HCT116 (cell line): Measurements from ENCODE around the gene CAMTA2. TPM values are rescaled to one million over a fixed set of nuclear protein-coding genes. Genes with fewer than 3 reads are reported as not detected.

Source experiments
- ATAC-seq: fragments of 200-7000 bp; cut with Tn5 transposase; 2 replicates; pipeline ENCODE4 v1.9.1; 2020; ENCODE audit warnings: mild to moderate bottlenecking, moderate library complexity
- BruUV-seq: library from RNA; stranded (reverse); fragments of 400-500 nt; replicated peaks from 2 replicates; lab custom pipeline; 2021; lab: Mats Ljungman, UMichigan
- CTCF ChIA-PET: fragments of 300-600 bp; sonication (Branson Sonifier 250); formaldehyde crosslinking; loops from one replicate; lab custom pipeline; 2021; ENCODE audit warnings: antibody characterized with exemption; lab: Charles Lee
- POLR2A ChIA-PET: fragments of 300-600, 350-600 bp; sonication (Branson Sonifier 250); formaldehyde crosslinking; loops from one replicate; lab custom pipeline; 2021; ENCODE audit warnings: antibody characterized with exemption; lab: Charles Lee
- RAD21 ChIA-PET, 2 experiments: fragments of 300-600 bp; sonication (Branson Sonifier 250); formaldehyde crosslinking; loops; one replicate each; lab custom pipeline; 2023; ENCODE audit warnings: low total read pairs in 2 of 2; ENCODE audit not compliant: uncharacterized antibody in 2 of 2, unreplicated experiment in 2 of 2, low non-redundant PET in 1 of 2; lab: Charles Lee
- DNase-seq: peaks from one replicate; pipeline ENCODE4 v3.0.0-alpha.2; 2010; ENCODE audit warnings: low read depth, low spot score
- H2AFZ ChIP-seq: fragments of 200-600 bp; shearing (Covaris generic), sonication (generic); 2 replicates; pipeline ENCODE4 v1.6.1; 2017; ENCODE audit warnings: low read depth, mixed run types, mixed read lengths, antibody characterized with exemption, low read length; ENCODE audit not compliant: poor library complexity, severe bottlenecking
- H3K27ac ChIP-seq: 2 replicates; pipeline ENCODE4 v1.5.1; 2012; ENCODE audit warnings: low read depth, low read length
- H3K27me3 ChIP-seq: fragments of 200-600 bp; sonication (generic); 2 replicates; pipeline ENCODE4 v1.6.1; 2016; ENCODE audit warnings: mixed run types, low read length, mixed read lengths; ENCODE audit not compliant: insufficient read depth
- H3K36me3 ChIP-seq, 2 experiments: fragments of 200-500 bp in 1 of 2; fragments of 200-600 bp in 1 of 2; sonication (Bioruptor generic) in 1 of 2; sonication (generic) in 1 of 2; 2 replicates each; pipeline versions ENCODE4 v1.5.1 to v1.6.1; 2014 to 2016; ENCODE audit warnings: low read length in 2 of 2, inconsistent platforms in 1 of 2, mixed read lengths in 1 of 2, mixed run types in 1 of 2; ENCODE audit not compliant: insufficient read depth in 2 of 2, control insufficient read depth in 1 of 2
- H3K4me1 ChIP-seq, 2 experiments: fragments of 200-600 bp in 1 of 2; sonication (generic) in 1 of 2; 2 replicates each; pipeline versions ENCODE4 v1.5.1 to v1.6.1; 2012 to 2017; ENCODE audit warnings: low read length in 2 of 2, inconsistent platforms in 1 of 2, mild to moderate bottlenecking in 1 of 2, mixed read lengths in 1 of 2, mixed run types in 1 of 2, moderate library complexity in 1 of 2; ENCODE audit not compliant: insufficient read depth in 2 of 2, control insufficient read depth in 1 of 2
- H3K4me2 ChIP-seq: fragments of 200-600 bp; sonication (generic); 2 replicates; pipeline ENCODE4 v1.6.1; 2017; ENCODE audit warnings: mixed run types, low read length, mixed read lengths
- H3K4me3 ChIP-seq, 2 experiments: fragments of 200-600 bp in 1 of 2; sonication (generic) in 1 of 2; replicated peaks in 1 of 2; 2 replicates each; pipeline ENCODE4 v1.5.1; 2011 to 2016; ENCODE audit warnings: low read length in 2 of 2, control low read depth in 1 of 2, low read depth in 1 of 2, mild to moderate bottlenecking in 1 of 2, mixed read lengths in 1 of 2, mixed run types in 1 of 2
- H3K79me2 ChIP-seq: fragments of 200-600 bp; sonication (generic); 2 replicates; pipeline ENCODE4 v1.6.1; 2017; ENCODE audit warnings: mild to moderate bottlenecking, mixed run types, low read length, moderate library complexity, mixed read lengths; ENCODE audit not compliant: insufficient read depth
- H3K9ac ChIP-seq: fragments of 200-600 bp; sonication (generic); 2 replicates; pipeline ENCODE4 v1.6.1; 2016; ENCODE audit warnings: low read length, mixed read lengths
- H3K9me2 ChIP-seq: fragments of 200-600 bp; sonication (generic), shearing (Covaris generic); 2 replicates; pipeline ENCODE4 v1.6.1; 2017; ENCODE audit warnings: mixed run types, mild to moderate bottlenecking, moderate library complexity; ENCODE audit not compliant: insufficient read depth
- H3K9me3 ChIP-seq, 2 experiments: fragments of 200-500 bp in 1 of 2; fragments of 200-600 bp in 1 of 2; sonication (Bioruptor generic) in 1 of 2; sonication (generic) in 1 of 2; 2 replicates each; pipeline ENCODE4 v1.6.1; 2014 to 2017; ENCODE audit warnings: low read length in 2 of 2, mixed read lengths in 2 of 2, inconsistent platforms in 1 of 2, low read depth in 1 of 2, mild to moderate bottlenecking in 1 of 2, mixed run types in 1 of 2, moderate library complexity in 1 of 2; ENCODE audit not compliant: control insufficient read depth in 1 of 2, insufficient read depth in 1 of 2
- H4K20me1 ChIP-seq: fragments of 200-600 bp; sonication (generic), shearing (Covaris generic); 2 replicates; pipeline ENCODE4 v1.6.1; 2017; ENCODE audit warnings: mixed run types, mild to moderate bottlenecking, moderate library complexity; ENCODE audit not compliant: insufficient read depth
- CBX3 ChIP-seq: IDR thresholded peaks from 2 replicates; pipeline ENCODE4 v1.6.1; 2012; ENCODE audit warnings: low read depth
- CEBPB ChIP-seq: IDR thresholded peaks from 2 replicates; pipeline ENCODE4 v1.6.1; 2012; ENCODE audit warnings: low read depth
- EGR1 ChIP-seq: IDR thresholded peaks from 2 replicates; pipeline ENCODE4 v1.6.1; 2012; ENCODE audit warnings: low read depth
- ELF1 ChIP-seq: IDR thresholded peaks from 2 replicates; pipeline ENCODE4 v1.6.1; 2012; ENCODE audit warnings: low read depth, borderline replicate concordance
- EZH2 ChIP-seq: fragments of 200-600 bp; sonication (generic); IDR thresholded peaks from 2 replicates; pipeline ENCODE4 v1.6.1; 2017; ENCODE audit warnings: antibody characterized with exemption, mixed run types
- EZH2phosphoT487 ChIP-seq: fragments of 200-600 bp; IDR thresholded peaks from 2 replicates; pipeline ENCODE4 v1.6.1; 2018; ENCODE audit warnings: antibody characterized with exemption, borderline replicate concordance
- FOSL1 ChIP-seq: IDR thresholded peaks from 2 replicates; pipeline ENCODE4 v1.6.1; 2012; ENCODE audit warnings: low read depth
- JUND ChIP-seq: IDR thresholded peaks from 2 replicates; pipeline ENCODE4 v1.6.1; 2012
- MAX ChIP-seq: IDR thresholded peaks from 2 replicates; pipeline ENCODE4 v1.6.1; 2012
- POLR2A ChIP-seq: IDR thresholded peaks from 2 replicates; pipeline ENCODE4 v1.7.0; 2011; ENCODE audit warnings: borderline replicate concordance; ENCODE audit not compliant: insufficient read depth, insufficient read length; ENCODE audit errors: extremely low read depth
- RAD21 ChIP-seq: IDR thresholded peaks from 2 replicates; pipeline ENCODE4 v1.6.1; 2012; ENCODE audit warnings: low read depth, mild to moderate bottlenecking
- SIN3A ChIP-seq: IDR thresholded peaks from 2 replicates; pipeline ENCODE4 v1.6.1; 2012; ENCODE audit warnings: low read depth
- SP1 ChIP-seq: IDR thresholded peaks from 2 replicates; pipeline ENCODE4 v1.6.1; 2012; ENCODE audit warnings: low read depth
- SRF ChIP-seq: IDR thresholded peaks from 2 replicates; pipeline ENCODE4 v1.6.1; 2012; ENCODE audit warnings: low read depth
- TCF7L2 ChIP-seq: IDR thresholded peaks from 2 replicates; pipeline ENCODE4 v1.7.0; 2011; ENCODE audit warnings: borderline replicate concordance, inconsistent platforms; ENCODE audit not compliant: insufficient read depth, insufficient read length; ENCODE audit errors: extremely low read depth
- ZBTB33 ChIP-seq: IDR thresholded peaks from 2 replicates; pipeline ENCODE4 v1.6.1; 2011; ENCODE audit warnings: mild to moderate bottlenecking, low read length, moderate library complexity; ENCODE audit not compliant: insufficient replicate concordance; ENCODE audit errors: extremely low read depth
- intact Hi-C: fragments of 100-400 bp; cut with micrococcal nuclease; formaldehyde crosslinking; loops from 2 replicates; pipeline ENCODE4 v1.10.0; 2022
- total RNA-seq: library from RNA; stranded (reverse); gene quantifications from one replicate; pipeline ENCODE4 v1.2.1, GENCODE V29; 2021; ENCODE audit not compliant: unreplicated experiment

Gene CAMTA2
- total RNA-seq, 1 experiment from 2014 or later: 37.8 TPM

GRCh38 chr17:4937553-4937952 is 49.9 kb downstream of the CAMTA2 start:
- H2AFZ ChIP-seq: no peak overlapping the region
- ChIA-PET POLR2A (no interaction called here), CTCF (no interaction called here), RAD21 (no interaction called here)
- no peak overlapping the region for H3K4me2 ChIP-seq
- no TSS peak for BruUV-seq
- DNase-seq: no peak
- H3K9me3 ChIP-seq: no peaks in the 10 kb centered on the region
- no peaks in the 10 kb centered on the region for H3K27me3 ChIP-seq
- intact Hi-C loops: no loop called here
- no peak overlapping the region for H3K27ac ChIP-seq
- peaks cover 41% of the 10 kb centered on the region for H3K79me2 ChIP-seq
- no peak overlapping the region for H3K9ac ChIP-seq
- TF ChIP-seq SP1 (no peak), CBX3 (no peak), EGR1 (no peak), CEBPB (no peak)
- TF ChIP-seq, all 23 proteins: peak for 0
- H3K4me1 ChIP-seq: peaks cover 16 to 37% of the 10 kb centered on the region in 2 experiments
- ATAC-seq: no peak
- no peak overlapping the region for H3K4me3 ChIP-seq
- H3K36me3 ChIP-seq: peaks cover 0 to 21% of the 10 kb centered on the region in 2 experiments; a peak in 1 of 4 replicates
- no peaks in the 10 kb centered on the region for H4K20me1 ChIP-seq
- no peaks in the 10 kb centered on the region for H3K9me2 ChIP-seq

- peaks cover 12 to 26% of the 10 kb centered on the region in 2 experiments for H3K4me1 ChIP-seq
- H3K9ac ChIP-seq: no peak overlapping the region
- H3K36me3 ChIP-seq: peaks cover 0 to 17% of the 10 kb centered on the region in 2 experiments; a peak in 1 of 4 replicates
- ChIA-PET CTCF (no interaction called here), RAD21 (no interaction called here)
- H4K20me1 ChIP-seq: no peaks in the 10 kb centered on the region
- H3K9me3 ChIP-seq: no peaks in the 10 kb centered on the region
- no peak for TF ChIP-seq RAD21
- TF ChIP-seq ELF1: no peak
- TF ChIP-seq TCF7L2: no peak
- TF ChIP-seq ZBTB33: no peak
- TF ChIP-seq EZH2: no peak
- no peak for TF ChIP-seq JUND
- TF ChIP-seq EZH2phosphoT487: no peak
- no peak for TF ChIP-seq MAX
- TF ChIP-seq FOSL1: no peak
- no peak for TF ChIP-seq CBX3
- no peak for TF ChIP-seq SRF
- no peak for TF ChIP-seq POLR2A
- no peak for TF ChIP-seq SIN3A
- TF ChIP-seq, all 23 proteins: peak for 0
- Histone ChIP-seq H3K4me2 (no peak overlapping the region), H3K9me2 (no peaks in the 10 kb centered on the region), H3K79me2 (peaks cover 30% of the 10 kb centered on the region), H3K4me3 (no peak overlapping the region), H3K27ac (no peak overlapping the region), H2AFZ (no peak overlapping the region), H3K27me3 (no peaks in the 10 kb centered on the region)
- DNase-seq (no peak), ATAC-seq (no peak)
- no TSS peak for BruUV-seq
- POLR2A ChIA-PET: no interaction called here
- intact Hi-C loops: no loop called here
Observed at GRCh38 chr17:4936436-4936835, 51.0 kb downstream of the CAMTA2 start.
